Panc1 (cell line): Measurements from ENCODE around the gene CCDC32.

Experiments used
- POLR2AphosphoS5 ChIP-seq: IDR thresholded peaks from 2 replicates; pipeline ENCODE4 v1.6.1; 2012; ENCODE audit warnings: mild to moderate bottlenecking, low read depth, low read length, moderate library complexity
- SIN3A ChIP-seq: IDR thresholded peaks from 2 replicates; pipeline ENCODE4 v1.6.1; 2012; ENCODE audit warnings: low read depth, mild to moderate bottlenecking, low read length, moderate library complexity, borderline replicate concordance; ENCODE audit not compliant: insufficient read depth
- TCF7L2 ChIP-seq: IDR thresholded peaks from 2 replicates; pipeline ENCODE4 v1.6.1; 2011; ENCODE audit warnings: mild to moderate bottlenecking, low read depth, low read length, inconsistent platforms
- TF ChIP-seq, protein P1 (sequence below), 2 experiments: IDR thresholded peaks; 2 replicates each; pipeline ENCODE4 v1.6.1; 2011 to 2012; ENCODE audit warnings: low read depth in 2 of 2, control low read depth in 1 of 2, low read length in 1 of 2, mild to moderate bottlenecking in 1 of 2, moderate library complexity in 1 of 2; ENCODE audit not compliant: insufficient read depth in 1 of 2
- TF ChIP-seq, protein P2 (sequence below): fragments of 450-650 bp; IDR thresholded peaks from 2 replicates; pipeline ENCODE4 v1.5.1; 2017; ENCODE audit warnings: mild to moderate bottlenecking

DNA sequence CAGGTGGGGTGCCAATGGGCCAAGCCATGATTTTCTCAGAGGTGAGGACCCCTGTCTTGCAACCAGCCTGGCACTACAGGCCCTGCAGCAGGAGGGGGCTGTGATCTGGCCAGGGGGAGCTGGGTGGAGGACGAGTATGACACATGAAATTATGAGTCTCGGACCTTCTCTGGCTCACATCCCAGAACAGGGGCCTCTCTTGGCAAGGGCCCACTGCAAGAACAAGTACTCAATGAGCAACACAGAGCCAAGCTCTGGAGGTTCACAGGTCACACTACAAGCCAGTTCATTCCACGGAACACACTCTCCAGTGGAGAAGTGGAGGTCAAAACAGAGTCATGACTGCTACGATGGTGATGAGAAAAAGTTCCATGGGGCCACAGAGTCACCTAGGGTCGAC is 28.3 kb downstream of the CCDC32 start:
- TF ChIP-seq, protein P1, sequence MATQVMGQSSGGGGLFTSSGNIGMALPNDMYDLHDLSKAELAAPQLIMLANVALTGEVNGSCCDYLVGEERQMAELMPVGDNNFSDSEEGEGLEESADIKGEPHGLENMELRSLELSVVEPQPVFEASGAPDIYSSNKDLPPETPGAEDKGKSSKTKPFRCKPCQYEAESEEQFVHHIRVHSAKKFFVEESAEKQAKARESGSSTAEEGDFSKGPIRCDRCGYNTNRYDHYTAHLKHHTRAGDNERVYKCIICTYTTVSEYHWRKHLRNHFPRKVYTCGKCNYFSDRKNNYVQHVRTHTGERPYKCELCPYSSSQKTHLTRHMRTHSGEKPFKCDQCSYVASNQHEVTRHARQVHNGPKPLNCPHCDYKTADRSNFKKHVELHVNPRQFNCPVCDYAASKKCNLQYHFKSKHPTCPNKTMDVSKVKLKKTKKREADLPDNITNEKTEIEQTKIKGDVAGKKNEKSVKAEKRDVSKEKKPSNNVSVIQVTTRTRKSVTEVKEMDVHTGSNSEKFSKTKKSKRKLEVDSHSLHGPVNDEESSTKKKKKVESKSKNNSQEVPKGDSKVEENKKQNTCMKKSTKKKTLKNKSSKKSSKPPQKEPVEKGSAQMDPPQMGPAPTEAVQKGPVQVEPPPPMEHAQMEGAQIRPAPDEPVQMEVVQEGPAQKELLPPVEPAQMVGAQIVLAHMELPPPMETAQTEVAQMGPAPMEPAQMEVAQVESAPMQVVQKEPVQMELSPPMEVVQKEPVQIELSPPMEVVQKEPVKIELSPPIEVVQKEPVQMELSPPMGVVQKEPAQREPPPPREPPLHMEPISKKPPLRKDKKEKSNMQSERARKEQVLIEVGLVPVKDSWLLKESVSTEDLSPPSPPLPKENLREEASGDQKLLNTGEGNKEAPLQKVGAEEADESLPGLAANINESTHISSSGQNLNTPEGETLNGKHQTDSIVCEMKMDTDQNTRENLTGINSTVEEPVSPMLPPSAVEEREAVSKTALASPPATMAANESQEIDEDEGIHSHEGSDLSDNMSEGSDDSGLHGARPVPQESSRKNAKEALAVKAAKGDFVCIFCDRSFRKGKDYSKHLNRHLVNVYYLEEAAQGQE (IDR thresholded peaks at IDR 0.05; ENCODE audit: insufficient read depth in 1 of 2, low read depth in 2 of 2, low read length in 1 of 2) = no peak
- TF ChIP-seq, protein P2, sequence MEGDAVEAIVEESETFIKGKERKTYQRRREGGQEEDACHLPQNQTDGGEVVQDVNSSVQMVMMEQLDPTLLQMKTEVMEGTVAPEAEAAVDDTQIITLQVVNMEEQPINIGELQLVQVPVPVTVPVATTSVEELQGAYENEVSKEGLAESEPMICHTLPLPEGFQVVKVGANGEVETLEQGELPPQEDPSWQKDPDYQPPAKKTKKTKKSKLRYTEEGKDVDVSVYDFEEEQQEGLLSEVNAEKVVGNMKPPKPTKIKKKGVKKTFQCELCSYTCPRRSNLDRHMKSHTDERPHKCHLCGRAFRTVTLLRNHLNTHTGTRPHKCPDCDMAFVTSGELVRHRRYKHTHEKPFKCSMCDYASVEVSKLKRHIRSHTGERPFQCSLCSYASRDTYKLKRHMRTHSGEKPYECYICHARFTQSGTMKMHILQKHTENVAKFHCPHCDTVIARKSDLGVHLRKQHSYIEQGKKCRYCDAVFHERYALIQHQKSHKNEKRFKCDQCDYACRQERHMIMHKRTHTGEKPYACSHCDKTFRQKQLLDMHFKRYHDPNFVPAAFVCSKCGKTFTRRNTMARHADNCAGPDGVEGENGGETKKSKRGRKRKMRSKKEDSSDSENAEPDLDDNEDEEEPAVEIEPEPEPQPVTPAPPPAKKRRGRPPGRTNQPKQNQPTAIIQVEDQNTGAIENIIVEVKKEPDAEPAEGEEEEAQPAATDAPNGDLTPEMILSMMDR = no peak
- TF ChIP-seq POLR2AphosphoS5 (no peak), TCF7L2 (no peak), SIN3A (no peak)
